ENCODE results near the gene R3HDML.

DNA sequence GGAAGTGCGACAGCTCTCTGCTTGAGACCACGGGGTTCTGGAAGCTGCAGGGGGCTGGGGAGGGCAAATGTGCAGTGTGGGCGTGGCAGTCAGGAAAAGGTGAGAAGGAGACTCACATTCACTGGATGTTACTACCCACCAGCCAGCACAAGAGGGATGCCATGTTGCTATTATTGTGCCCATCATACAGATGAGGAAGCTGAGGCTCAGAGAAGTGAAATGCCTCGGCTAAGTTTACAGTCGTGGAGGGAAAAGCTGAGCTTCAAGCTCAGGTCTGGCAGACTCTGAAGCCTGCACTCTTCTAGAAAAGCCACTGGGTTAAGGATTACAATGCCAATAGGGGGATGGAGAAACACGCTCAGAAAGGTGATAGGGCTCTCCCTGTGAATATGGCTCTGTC, 53.0 kb downstream of the R3HDML start:
- TF ChIP-seq POLR2A (IDR thresholded peaks at IDR 0.05) (no peak), POLR2AphosphoS5 (IDR thresholded peaks at IDR 0.05; ENCODE audit: insufficient read depth in 1 of 2, low read depth in 1 of 2) (no peak)
- TF ChIP-seq, protein P1, sequence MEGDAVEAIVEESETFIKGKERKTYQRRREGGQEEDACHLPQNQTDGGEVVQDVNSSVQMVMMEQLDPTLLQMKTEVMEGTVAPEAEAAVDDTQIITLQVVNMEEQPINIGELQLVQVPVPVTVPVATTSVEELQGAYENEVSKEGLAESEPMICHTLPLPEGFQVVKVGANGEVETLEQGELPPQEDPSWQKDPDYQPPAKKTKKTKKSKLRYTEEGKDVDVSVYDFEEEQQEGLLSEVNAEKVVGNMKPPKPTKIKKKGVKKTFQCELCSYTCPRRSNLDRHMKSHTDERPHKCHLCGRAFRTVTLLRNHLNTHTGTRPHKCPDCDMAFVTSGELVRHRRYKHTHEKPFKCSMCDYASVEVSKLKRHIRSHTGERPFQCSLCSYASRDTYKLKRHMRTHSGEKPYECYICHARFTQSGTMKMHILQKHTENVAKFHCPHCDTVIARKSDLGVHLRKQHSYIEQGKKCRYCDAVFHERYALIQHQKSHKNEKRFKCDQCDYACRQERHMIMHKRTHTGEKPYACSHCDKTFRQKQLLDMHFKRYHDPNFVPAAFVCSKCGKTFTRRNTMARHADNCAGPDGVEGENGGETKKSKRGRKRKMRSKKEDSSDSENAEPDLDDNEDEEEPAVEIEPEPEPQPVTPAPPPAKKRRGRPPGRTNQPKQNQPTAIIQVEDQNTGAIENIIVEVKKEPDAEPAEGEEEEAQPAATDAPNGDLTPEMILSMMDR (IDR thresholded peaks at IDR 0.05): no peak

Measured in vagina (tissue), 2 donors.